Stimulated activated effector memory CD8-positive, alpha-beta T cell treated with anti-CD3 and anti-CD28 coated beads, Interleukin-12 subunit alpha, Interleukin-12 subunit beta, amount 100 ng/mL, for 72 hours (primary cell): Measurements from ENCODE around the gene TMEM250.
"Not testable (repeated sequence)": the region's sequence is repeated elsewhere in the genome, so short reads cannot be mapped to it uniquely, and the experiment has no call there.

Source experiments
- ATAC-seq: fragments of 150-1000 bp; cut with Tn5 transposase; 2 replicates; pipeline ENCODE4 v1.10.0; 2021
- DNase-seq, 2 donors: peaks; one replicate each; pipeline ENCODE4 v3.0.0; 2021 to 2022; ENCODE audit warnings: low spot score in 2 of 2
- H3K27ac Mint-ChIP-seq: one replicate; pipeline ENCODE4 v1.8.0; 2022; ENCODE audit warnings: mild to moderate bottlenecking, mixed read lengths
- H3K36me3 Mint-ChIP-seq: one replicate; pipeline ENCODE4 v1.8.0; 2022; ENCODE audit warnings: mild to moderate bottlenecking, mixed read lengths
- H3K4me1 Mint-ChIP-seq: one replicate; pipeline ENCODE4 v1.8.0; 2022; ENCODE audit warnings: mixed read lengths
- H3K4me3 Mint-ChIP-seq: one replicate; pipeline ENCODE4 v1.8.0; 2022; ENCODE audit warnings: mild to moderate bottlenecking, mixed read lengths
- H3K9me3 Mint-ChIP-seq: one replicate; pipeline ENCODE4 v1.8.0; 2022; ENCODE audit warnings: mixed read lengths

The TMEM250 gene

GRCh38 chr9:136111910-136112309, 6.8 kb downstream of the TMEM250 start:
- peak overlapping the region; percentile 92 for H3K27ac Mint-ChIP-seq
- H3K4me3 Mint-ChIP-seq, result peak overlapping the region; percentile 87
- peaks cover 47% of the 10 kb centered on the region for H3K4me1 Mint-ChIP-seq
- peaks cover 27% of the 10 kb centered on the region for H3K36me3 Mint-ChIP-seq
- H3K9me3 Mint-ChIP-seq, result no peaks in the 10 kb centered on the region
- ATAC-seq (no peak), DNase-seq (no peak)

- peak overlapping the region; percentile 92 for H3K27ac Mint-ChIP-seq
- peaks cover 54% of the 10 kb centered on the region for H3K4me1 Mint-ChIP-seq
- no peaks in the 10 kb centered on the region for H3K9me3 Mint-ChIP-seq
- H3K36me3 Mint-ChIP-seq, result peaks cover 28% of the 10 kb centered on the region
- DNase-seq (no peak), ATAC-seq (no peak)
- peak overlapping the region; percentile 87 for H3K4me3 Mint-ChIP-seq
These were observed 7.5 kb downstream of the TMEM250 start for GRCh38 chr9:136111190-136111589.

- Mint-ChIP-seq H3K9me3 (no peaks in the 10 kb centered on the region), H3K36me3 (peaks cover 34% of the 10 kb centered on the region), H3K4me3 (peak overlapping the region; percentile 87), H3K4me1 (peaks cover 62% of the 10 kb centered on the region), H3K27ac (peak overlapping the region; percentile 92)
- ATAC-seq, result peak; percentile 22
- peak in 1 of 2 donors; percentile 70 for DNase-seq
These were observed 8.3 kb downstream of the TMEM250 start for GRCh38 chr9:136110082-136111061.

GRCh38 chr9:136109351-136110081, 9.2 kb downstream of the TMEM250 start:
- Mint-ChIP-seq H3K27ac (peak overlapping the region; percentile 92), H3K36me3 (peaks cover 26% of the 10 kb centered on the region), H3K4me1 (peaks cover 66% of the 10 kb centered on the region), H3K4me3 (peak overlapping the region; percentile 87), H3K9me3 (no peaks in the 10 kb centered on the region)
- ATAC-seq (peak; percentile 92), DNase-seq (peak; percentile 92 to 94)

- H3K4me3 Mint-ChIP-seq, result peak overlapping the region; percentile 87
- ATAC-seq, result no peak
- H3K36me3 Mint-ChIP-seq, result peaks cover 26% of the 10 kb centered on the region
- peak overlapping the region; percentile 92 for H3K27ac Mint-ChIP-seq
- H3K4me1 Mint-ChIP-seq, result peaks cover 63% of the 10 kb centered on the region
- no peaks in the 10 kb centered on the region for H3K9me3 Mint-ChIP-seq
- no peak for DNase-seq
These were observed 9.9 kb downstream of the TMEM250 start for GRCh38 chr9:136108648-136109266.

GRCh38 chr9:136107953-136108647, 10.6 kb downstream of the TMEM250 start:
- Mint-ChIP-seq H3K4me3 (peak overlapping the region; percentile 87), H3K27ac (peak overlapping the region; percentile 96), H3K36me3 (peaks cover 21% of the 10 kb centered on the region), H3K4me1 (peaks cover 56% of the 10 kb centered on the region), H3K9me3 (no peaks in the 10 kb centered on the region)
- DNase-seq (no peak), ATAC-seq (no peak)

- DNase-seq (peak in 1 of 2 donors; percentile 73), ATAC-seq (peak; percentile 35)
- H3K27ac Mint-ChIP-seq, result peak overlapping the region; percentile 96
- H3K9me3 Mint-ChIP-seq, result no peaks in the 10 kb centered on the region
- peaks cover 19% of the 10 kb centered on the region for H3K36me3 Mint-ChIP-seq
- H3K4me3 Mint-ChIP-seq, result peak overlapping the region; percentile 87
- H3K4me1 Mint-ChIP-seq, result peaks cover 53% of the 10 kb centered on the region
These were observed 11.3 kb downstream of the TMEM250 start for GRCh38 chr9:136107155-136107952.

- H3K9me3 Mint-ChIP-seq, result no peaks in the 10 kb centered on the region
- peak overlapping the region; percentile 96 for H3K27ac Mint-ChIP-seq
- H3K36me3 Mint-ChIP-seq, result peaks cover 6% of the 10 kb centered on the region
- peaks cover 37% of the 10 kb centered on the region for H3K4me1 Mint-ChIP-seq
- no peak for DNase-seq
- H3K4me3 Mint-ChIP-seq, result peak overlapping the region; percentile 87
- ATAC-seq, result no peak
These were observed 13.1 kb downstream of the TMEM250 start for GRCh38 chr9:136105398-136106135.

GRCh38 chr9:136104916-136105315, 13.8 kb downstream of the TMEM250 start:
- Mint-ChIP-seq H3K4me3 (no peak overlapping the region), H3K4me1 (peaks cover 31% of the 10 kb centered on the region), H3K9me3 (no peaks in the 10 kb centered on the region), H3K36me3 (peaks cover 6% of the 10 kb centered on the region), H3K27ac (no peak overlapping the region)
- ATAC-seq (no peak), DNase-seq (no peak)

GRCh38 chr9:136104488-136104800, 14.2 kb downstream of the TMEM250 start:
- H3K9me3 Mint-ChIP-seq, result no peaks in the 10 kb centered on the region
- H3K4me1 Mint-ChIP-seq, result peaks cover 30% of the 10 kb centered on the region
- H3K27ac Mint-ChIP-seq, result no peak overlapping the region
- no peak for ATAC-seq
- no peak for DNase-seq
- no peak overlapping the region for H3K4me3 Mint-ChIP-seq
- peaks cover 6% of the 10 kb centered on the region for H3K36me3 Mint-ChIP-seq

GRCh38 chr9:136103651-136104487, 14.8 kb downstream of the TMEM250 start:
- ATAC-seq, result no peak
- no peak overlapping the region for H3K27ac Mint-ChIP-seq
- no peaks in the 10 kb centered on the region for H3K9me3 Mint-ChIP-seq
- H3K4me1 Mint-ChIP-seq, result peaks cover 36% of the 10 kb centered on the region
- no peak for DNase-seq
- H3K36me3 Mint-ChIP-seq, result peaks cover 6% of the 10 kb centered on the region
- no peak overlapping the region for H3K4me3 Mint-ChIP-seq

GRCh38 chr9:136101615-136102074, 17.0 kb downstream of the TMEM250 start:
- not testable (repeated sequence) for H3K27ac Mint-ChIP-seq, H3K9me3 Mint-ChIP-seq, ATAC-seq, DNase-seq, H3K4me3 Mint-ChIP-seq, H3K36me3 Mint-ChIP-seq
- peaks cover 32% of the 10 kb centered on the region for H3K4me1 Mint-ChIP-seq
